ENCODE measurements around the gene KIF22. TPM values are rescaled to one million over a fixed set of nuclear protein-coding genes. Genes with fewer than 3 reads are reported as not detected.

Gene KIF22
- total and polyA plus RNA-seq, 9 of the 15 experiments (the other 6 are each of a cell fraction or from before 2014, with no cell fraction given): 8.7 to 232 (median 131) TPM

GRCh38 chr16:29757950-29758466 lies 32.5 kb upstream of the KIF22 start:
- intact Hi-C loops (cut with micrococcal nuclease) (no loop called here), in situ Hi-C loops (cut with MboI) (no loop called here)
- 38% methylated on average over 5 of the region's 6 CpGs for WGBS (ENCODE audit: insufficient coverage, low coverage, missing lambda C conversion rate)
- no TSS peak for BruUV-seq (replicated peaks)
- H3K27me3 ChIP-seq (ENCODE audit: control insufficient read depth in 2 of 2, insufficient read depth in 2 of 2, low read length in 2 of 2): no peaks in the 10 kb centered on the region
- H3K4me2 ChIP-seq (ENCODE audit: insufficient read depth, low read length): no peak overlapping the region
- H3K27ac ChIP-seq (ENCODE audit: extremely low read depth, low read depth, low read length): no peak overlapping the region
- H2AFZ ChIP-seq (ENCODE audit: low read depth, low read length): no peak overlapping the region
- CTCF ChIA-PET (ENCODE audit: low intra/inter-chr PET ratio): no interaction called here
- DNase-seq (ENCODE audit: extremely low read depth in 1 of 4, low spot score in 3 of 4) (no peak), ATAC-seq (peak; percentile 67), FAIRE-seq (no peak)
- H4K20me1 ChIP-seq (replicated peaks; ENCODE audit: control insufficient read depth, insufficient read depth, low read length): no peaks in the 10 kb centered on the region
- POLR2A ChIA-PET: interaction anchor here (1.1 kb wide), 1 partner anchor 46 kb away, joined by 3 read pairs; no protein-coding TSS in a partner anchor
- H3K4me3 ChIP-seq: no peak overlapping the region
- peaks cover 0 to 3% of the 10 kb centered on the region in 2 experiments; a peak in 1 of 5 replicates for H3K4me1 ChIP-seq (replicated peaks in 1 of 2; ENCODE audit: control insufficient read depth in 2 of 2, insufficient read depth in 2 of 2, low read length in 2 of 2)
- H3K36me3 ChIP-seq (ENCODE audit: control insufficient read depth, insufficient read depth, low read length): no peaks in the 10 kb centered on the region
- no peak overlapping the region for H3K9ac ChIP-seq (ENCODE audit: insufficient read depth in 1 of 2, low read depth in 2 of 2, low read length in 2 of 2)
- no peaks in the 10 kb centered on the region for H3K9me1 ChIP-seq (ENCODE audit: control insufficient read depth, insufficient read depth, low read length)
- no peaks in the 10 kb centered on the region for H3K79me2 ChIP-seq (ENCODE audit: control insufficient read depth, insufficient read depth, low read length)
- no peaks in the 10 kb centered on the region for H3K9me3 ChIP-seq (replicated peaks; ENCODE audit: control insufficient read depth, insufficient read depth, low read depth, low read length)
- TF ChIP-seq STAG1 (CRISPR knock-in tag; IDR thresholded peaks at IDR 0.05; ENCODE audit: borderline replicate concordance) (no peak), GATAD2A (IDR thresholded peaks at IDR 0.05) (no peak), ZNF518B (CRISPR knock-in tag; IDR thresholded peaks at IDR 0.05) (no peak), ZNF668 (CRISPR knock-in tag; IDR thresholded peaks at IDR 0.05) (no peak), SAFB2 (IDR thresholded peaks at IDR 0.05; ENCODE audit: borderline replicate concordance, low read depth, low read length, severe bottlenecking) (no peak), KLF10 (CRISPR knock-in tag; IDR thresholded peaks at IDR 0.05) (no peak), FOXK2 (conservative IDR thresholded peaks at IDR 0.05 in 1 of 2, IDR thresholded peaks at IDR 0.05 in 1 of 2; ENCODE audit: low read depth in 2 of 2) (no peak), RBBP5 (IDR thresholded peaks at IDR 0.05; ENCODE audit: borderline replicate concordance, insufficient read depth, low read length, poor library complexity, severe bottlenecking) (no peak), L3MBTL2 (IDR thresholded peaks at IDR 0.05) (0 out of 2 replicates have a peak, but pooled peaks have one; percentile 15), XRCC5 (IDR thresholded peaks at IDR 0.05; ENCODE audit: low read depth, low read length) (no peak), MBD2 (IDR thresholded peaks at IDR 0.05; ENCODE audit: borderline replicate concordance, low read depth) (no peak), CEBPB (tag; IDR thresholded peaks at IDR 0.05) (peak; percentile 71), CEBPG (CRISPR knock-in tag; IDR thresholded peaks at IDR 0.05) (peak; percentile 76), CEBPG (tag; conservative IDR thresholded peaks at IDR 0.05 in 1 of 2, IDR thresholded peaks at IDR 0.05 in 1 of 2) (peak; percentile 87 to 93)

Data from K562 (cell line).